ENCODE measurements around the gene NEK1. TPM values are rescaled to one million over a fixed set of nuclear protein-coding genes. Genes with fewer than 3 reads are reported as not detected.

NEK1 gene
- total and polyA plus RNA-seq, 2 of the 13 experiments (the other 11 are each of a cell fraction or from before 2014, with no cell fraction given) = 2.9 to 5.4 TPM

GRCh38 chr4:169418846-169419245 is 193.5 kb downstream of the NEK1 start:
- Histone ChIP-seq H3K9me3 (ENCODE audit: low read length) (no peaks in the 10 kb centered on the region), H3K27ac (ENCODE audit: extremely low read length, insufficient read depth, low read length) (no peak overlapping the region), H3K4me3 (replicated peaks in 1 of 3; ENCODE audit: insufficient read depth in 1 of 3, low read depth in 2 of 3, low read length in 3 of 3) (no peak overlapping the region), H4K20me1 (ENCODE audit: insufficient read depth, low read length) (no peaks in the 10 kb centered on the region), H3K79me2 (ENCODE audit: insufficient read depth, low read length) (no peaks in the 10 kb centered on the region), H3K4me1 (ENCODE audit: insufficient read depth, low read length) (peaks cover 12% of the 10 kb centered on the region), H3K9ac (ENCODE audit: insufficient read depth, low read depth, low read length) (no peak overlapping the region), H2AFZ (ENCODE audit: low read length) (no peak overlapping the region), H3K4me2 (ENCODE audit: low read depth, low read length) (no peak overlapping the region), H3K36me3 (replicated peaks in 1 of 2; ENCODE audit: control insufficient read depth in 1 of 2, insufficient read depth in 2 of 2, low read length in 2 of 2) (no peaks in the 10 kb centered on the region), H3K27me3 (ENCODE audit: control insufficient read depth in 1 of 2, insufficient read depth in 2 of 2, low read length in 2 of 2) (no peaks in the 10 kb centered on the region)
- no peak for ATAC-seq
- TF ChIP-seq MAZ (IDR thresholded peaks at IDR 0.05; ENCODE audit: borderline replicate concordance, low read depth, low read length) = no peak
- no peak for TF ChIP-seq MAZ (CRISPR knock-in tag; IDR thresholded peaks at IDR 0.05; ENCODE audit: low read depth)
- no peak for TF ChIP-seq STAT6 (CRISPR knock-in tag; IDR thresholded peaks at IDR 0.05; ENCODE audit: borderline replicate concordance)
- no peak for TF ChIP-seq HDAC1 (CRISPR knock-in tag; IDR thresholded peaks at IDR 0.05)
- TF ChIP-seq AHDC1 (CRISPR knock-in tag; IDR thresholded peaks at IDR 0.05; ENCODE audit: borderline replicate concordance) = no peak
- no peak for TF ChIP-seq HOXA7 (CRISPR knock-in tag; IDR thresholded peaks at IDR 0.05)
- in situ Hi-C loops (cut with HindIII; ENCODE audit: extremely low pct_ligation_motif_present, low pct_unique_long_range_greater_than_20kb) = no loop called here
- no peak for DNase-seq (ENCODE audit: low spot score)
- intact Hi-C loops (cut with micrococcal nuclease; ENCODE audit: unreplicated experiment) = no loop called here
- BruUV-seq (replicated peaks) = no TSS peak
- ChIA-PET CTCF (ENCODE audit: low intra/inter-chr PET ratio, low total read pairs) (no interaction called here), POLR2A (no interaction called here)
- no peak for FAIRE-seq

All from HepG2 (cell line).